Fibroblast of pulmonary artery (primary cell): Measurements from ENCODE around the gene STKLD1.
"Not testable (repeated sequence)": the region's sequence is repeated elsewhere in the genome, so short reads cannot be mapped to it uniquely, and the experiment has no call there.

ENCODE experiments used
- DNase-seq: peaks from one replicate; pipeline ENCODE4 v3.0.0-alpha.2; 2010; ENCODE audit warnings: low read depth
- H3K4me3 ChIP-seq: replicated peaks from 2 replicates; pipeline ENCODE4 v1.5.1; 2011; ENCODE audit warnings: low read depth, mild to moderate bottlenecking, control low read depth, low read length, moderate library complexity
- TF ChIP-seq, protein P1 (sequence below): IDR thresholded peaks from 2 replicates; pipeline ENCODE4 v1.5.1; 2011; ENCODE audit warnings: mild to moderate bottlenecking, control low read depth, low read length, inconsistent platforms; ENCODE audit errors: missing control alignments

Gene STKLD1

DNA sequence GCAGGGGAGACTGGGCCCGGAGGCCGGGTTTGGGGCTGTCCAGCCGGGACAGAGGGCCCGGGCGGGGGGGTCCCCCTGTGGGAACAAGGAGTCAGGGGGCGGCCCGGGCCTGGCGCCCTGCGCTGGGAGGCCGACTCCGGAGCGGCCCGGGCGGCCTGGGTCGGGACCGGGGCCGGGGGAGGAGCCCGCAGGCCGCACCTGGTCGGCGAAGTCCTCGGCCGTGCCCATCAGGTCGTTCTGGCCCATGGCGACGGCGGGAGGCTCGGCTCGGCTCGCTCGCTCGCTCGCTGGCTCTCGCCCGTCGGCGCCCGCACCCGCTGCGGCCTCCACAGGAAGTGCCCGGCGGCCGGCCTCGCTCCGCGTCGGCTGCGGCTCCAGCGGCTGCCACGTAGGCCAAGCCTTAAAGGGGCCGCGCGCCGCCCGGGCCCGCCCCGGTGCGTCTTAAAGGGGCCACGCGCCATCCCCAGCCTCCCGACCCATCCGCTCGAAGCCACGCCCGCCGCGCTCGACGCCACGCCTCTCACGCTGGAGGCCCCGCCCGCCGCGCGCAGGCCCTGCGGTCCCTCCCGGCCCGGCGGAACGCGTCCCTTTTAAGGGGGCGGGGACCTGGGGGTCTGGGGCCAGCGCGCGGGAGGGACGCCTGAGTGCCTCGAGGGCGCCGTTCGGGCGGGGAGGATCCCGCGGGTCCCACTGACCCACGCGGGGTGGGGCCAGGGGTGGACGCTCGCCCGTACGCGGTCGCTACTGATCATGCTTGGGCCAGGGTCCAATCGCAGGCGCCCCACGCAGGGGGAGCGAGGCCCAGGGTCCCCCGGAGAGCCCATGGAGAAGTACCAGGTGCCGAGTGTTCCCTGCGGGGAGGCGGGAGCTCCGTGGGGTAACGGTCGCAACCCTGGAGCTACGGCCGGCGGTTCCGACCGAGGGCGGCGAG, at the start of gene STKLD1, which contains the start of gene SURF4:
Gene STKLD1, plus strand, starts transcription at position 643 of the 931 bp plus-strand sequence. Its CDS starts 108 bp downstream, at position 751.
Gene SURF4, minus strand, starts transcription at position 337 of the 931 bp plus-strand sequence. Its CDS starts 91 bp downstream, at position 246.
- TF ChIP-seq, protein P1, sequence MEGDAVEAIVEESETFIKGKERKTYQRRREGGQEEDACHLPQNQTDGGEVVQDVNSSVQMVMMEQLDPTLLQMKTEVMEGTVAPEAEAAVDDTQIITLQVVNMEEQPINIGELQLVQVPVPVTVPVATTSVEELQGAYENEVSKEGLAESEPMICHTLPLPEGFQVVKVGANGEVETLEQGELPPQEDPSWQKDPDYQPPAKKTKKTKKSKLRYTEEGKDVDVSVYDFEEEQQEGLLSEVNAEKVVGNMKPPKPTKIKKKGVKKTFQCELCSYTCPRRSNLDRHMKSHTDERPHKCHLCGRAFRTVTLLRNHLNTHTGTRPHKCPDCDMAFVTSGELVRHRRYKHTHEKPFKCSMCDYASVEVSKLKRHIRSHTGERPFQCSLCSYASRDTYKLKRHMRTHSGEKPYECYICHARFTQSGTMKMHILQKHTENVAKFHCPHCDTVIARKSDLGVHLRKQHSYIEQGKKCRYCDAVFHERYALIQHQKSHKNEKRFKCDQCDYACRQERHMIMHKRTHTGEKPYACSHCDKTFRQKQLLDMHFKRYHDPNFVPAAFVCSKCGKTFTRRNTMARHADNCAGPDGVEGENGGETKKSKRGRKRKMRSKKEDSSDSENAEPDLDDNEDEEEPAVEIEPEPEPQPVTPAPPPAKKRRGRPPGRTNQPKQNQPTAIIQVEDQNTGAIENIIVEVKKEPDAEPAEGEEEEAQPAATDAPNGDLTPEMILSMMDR: no peak

DNA sequence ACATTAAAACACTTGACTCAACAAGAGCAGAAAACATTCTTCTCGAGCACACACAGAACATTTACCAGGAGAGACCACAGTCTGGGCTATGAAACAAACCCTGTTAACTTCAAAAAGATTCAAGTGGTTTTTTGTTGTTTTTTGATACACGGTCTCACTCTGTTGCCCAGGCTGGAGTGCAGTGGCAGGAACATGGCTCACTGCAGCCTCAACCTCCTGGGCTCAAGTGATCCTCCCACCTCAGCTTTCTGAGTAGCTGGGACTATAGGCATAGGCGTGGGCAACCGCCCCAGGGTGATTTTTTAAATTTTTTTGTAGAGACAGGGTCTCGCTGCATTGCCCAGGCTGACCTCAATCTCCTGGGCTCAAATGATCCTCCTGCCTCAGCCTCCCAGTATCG, 49.1 kb upstream of the STKLD1 start:
- H3K4me3 ChIP-seq, DNase-seq: not testable (repeated sequence)

More for the DNA sequence above, at the start of gene STKLD1, which contains the start of gene SURF4:
- DNase-seq: peak; percentile 97
- H3K4me3 ChIP-seq: peak within 1 kb of the TSS; percentile 90

DNA sequence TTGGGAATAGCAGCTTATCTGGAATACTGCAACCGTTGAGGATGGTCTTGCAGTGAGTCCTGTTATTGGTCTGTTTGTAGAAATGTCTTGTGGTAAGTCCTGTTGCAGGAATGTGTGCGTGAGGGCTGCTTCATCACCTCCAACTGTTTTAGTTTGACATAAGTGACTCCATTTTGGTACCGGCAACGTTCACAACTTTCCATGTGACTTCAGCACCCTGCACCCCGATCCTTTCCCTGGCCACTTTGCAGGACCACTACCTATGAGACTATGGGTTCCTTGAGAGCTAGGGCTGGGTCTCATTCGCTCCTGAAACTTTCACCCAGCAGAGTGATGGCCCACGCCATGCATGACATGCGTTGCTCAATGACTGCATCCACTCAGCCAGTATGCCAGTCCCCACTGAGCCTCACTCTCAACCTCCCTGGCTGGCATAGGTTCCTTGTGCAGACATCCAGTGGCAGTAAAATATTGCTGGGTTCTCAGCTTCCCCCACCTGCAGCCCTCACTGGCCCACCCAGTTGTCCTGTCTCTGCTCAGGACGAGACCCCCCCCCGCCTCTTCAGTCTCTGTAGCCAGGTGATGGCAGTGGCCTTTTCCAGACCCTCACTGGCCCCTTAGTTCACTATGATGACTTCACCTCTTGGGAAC, 48.2 kb upstream of the STKLD1 start:
- DNase-seq: no peak
- TF ChIP-seq, protein P1: no peak
- no peak overlapping the region for H3K4me3 ChIP-seq

DNA sequence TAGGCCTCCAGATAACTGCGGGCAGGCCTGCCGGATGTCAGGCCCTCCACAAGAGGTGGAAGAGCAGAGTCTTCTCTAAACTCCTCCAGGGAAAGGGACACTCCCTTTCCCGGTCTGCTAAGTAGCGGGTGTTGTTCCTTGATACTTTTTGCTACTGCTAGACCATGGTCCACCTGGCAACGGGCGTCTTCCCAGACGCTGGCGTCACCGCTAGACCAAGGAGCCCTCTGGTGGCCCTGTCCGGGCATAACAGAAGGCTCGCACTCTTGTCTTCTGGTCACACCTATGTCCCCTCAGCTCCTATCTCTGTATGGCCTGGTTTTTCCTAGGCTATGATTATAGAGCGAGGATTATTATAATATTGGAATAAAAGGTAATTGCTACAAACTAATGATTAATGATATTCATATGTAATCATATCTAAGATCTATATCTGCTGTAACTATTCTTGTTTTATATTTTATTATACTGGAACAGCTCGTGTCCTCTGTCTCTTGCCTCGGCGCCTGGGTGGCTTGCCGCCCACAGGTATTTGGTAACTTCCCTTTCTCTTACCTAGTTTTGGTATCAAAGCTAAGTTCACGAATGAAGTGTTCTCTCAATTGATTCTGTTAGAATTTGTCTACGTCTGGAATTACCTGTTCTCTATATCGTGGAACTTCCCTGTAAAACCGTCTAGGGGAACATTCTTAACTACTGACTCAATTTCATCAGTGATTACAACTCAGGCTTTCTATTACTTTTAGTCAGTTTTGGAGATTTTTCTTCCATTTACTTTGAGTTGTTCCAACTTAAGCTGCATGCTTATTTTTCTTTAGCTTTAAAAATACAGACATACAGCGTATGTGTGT, 46.6 kb upstream of the STKLD1 start:
- H3K4me3 ChIP-seq: not testable (repeated sequence)
- TF ChIP-seq, protein P1: peak; percentile 50
- peak; percentile 36 for DNase-seq

DNA sequence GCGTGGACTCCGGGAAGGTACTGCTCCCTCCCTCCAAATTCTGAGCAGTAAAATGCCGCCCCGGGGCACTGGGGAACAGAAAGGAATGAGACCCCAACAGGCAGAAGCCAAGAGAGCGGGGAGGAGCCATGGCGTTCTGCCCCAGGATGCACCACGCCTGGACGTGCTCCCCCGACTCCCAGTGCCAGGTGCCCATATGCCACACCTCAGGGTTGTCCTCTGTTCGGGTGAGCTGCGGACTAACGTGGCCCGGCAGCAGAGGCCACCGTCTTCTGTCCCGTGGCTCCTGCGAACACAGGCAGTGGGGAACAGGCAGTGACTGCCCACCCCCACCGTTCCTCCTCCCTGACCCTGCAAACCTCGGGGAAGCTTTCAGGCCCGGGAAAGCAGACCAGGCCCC, 44.9 kb upstream of the STKLD1 start:
- no peak overlapping the region for H3K4me3 ChIP-seq
- no peak for DNase-seq
- TF ChIP-seq, protein P1: no peak

DNA sequence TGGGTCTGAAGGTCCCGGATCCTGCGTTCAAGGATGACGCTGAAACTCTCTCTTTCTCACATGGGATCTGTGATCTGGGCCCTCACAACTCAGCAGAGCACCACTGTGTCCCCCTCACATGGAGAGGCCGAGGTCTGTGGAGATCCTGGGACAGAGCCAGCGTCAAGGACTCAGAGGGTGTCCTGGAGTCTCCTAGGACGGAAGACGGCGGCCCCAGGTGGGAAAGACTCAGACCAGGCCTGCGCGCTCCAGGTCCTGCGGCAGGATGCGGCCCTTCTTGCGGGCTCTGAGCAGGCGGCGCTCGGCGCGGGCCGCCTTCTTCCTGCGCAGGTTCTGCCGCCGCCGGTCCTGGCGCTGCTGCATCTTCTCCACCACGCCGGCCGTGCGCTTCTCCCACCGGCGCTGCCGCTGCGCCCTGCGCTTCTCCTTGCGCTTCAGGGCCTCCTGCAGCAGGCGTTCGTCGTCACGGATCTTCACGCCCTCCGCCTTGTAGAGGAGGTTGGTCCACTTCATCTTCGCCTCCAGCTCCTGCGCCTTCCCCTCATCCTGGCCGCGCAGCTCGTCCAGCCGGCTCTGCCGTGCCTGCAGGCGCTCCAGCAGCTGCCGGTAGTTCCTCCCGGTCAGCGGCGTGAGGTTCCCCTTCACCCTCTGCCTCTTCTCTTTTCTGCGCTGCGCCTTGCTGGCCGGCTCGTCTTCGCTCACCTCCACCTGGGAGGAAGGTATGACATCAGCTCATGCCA, 44.4 kb upstream of the STKLD1 start:
- TF ChIP-seq, protein P1: no peak
- H3K4me3 ChIP-seq: no peak overlapping the region
- no peak for DNase-seq
